Activated CD8-positive, alpha-beta T cell treated with anti-CD3 and anti-CD28 coated beads for 36 hours (primary cell): ENCODE measurements around the gene USP47. TPM values are rescaled to one million over a fixed set of nuclear protein-coding genes. Genes with fewer than 3 reads are reported as not detected.

Source experiments
- ATAC-seq: fragments of 200-7000 bp; cut with Tn5 transposase; one replicate; pipeline ENCODE4 v1.10.0; 2021; ENCODE audit warnings: mild to moderate bottlenecking, moderate library complexity
- CTCF ChIA-PET: fragments of 350-600 bp; sonication (Branson Sonifier 250); formaldehyde crosslinking; loops from one replicate; lab custom pipeline; 2021; ENCODE audit warnings: antibody characterized with exemption; lab: Charles Lee
- POLR2A ChIA-PET: fragments of 350-600 bp; sonication (Branson Sonifier 250); formaldehyde crosslinking; loops from one replicate; lab custom pipeline; 2021; ENCODE audit warnings: antibody characterized with exemption; lab: Charles Lee
- DNase-seq: peaks from one replicate; pipeline ENCODE4 v3.0.0-alpha.2; 2020
- H3K27ac Mint-ChIP-seq: one replicate; pipeline ENCODE4 v1.8.0; 2021; ENCODE audit warnings: mild to moderate bottlenecking, mixed read lengths
- H3K27me3 Mint-ChIP-seq: one replicate; pipeline ENCODE4 v1.8.0; 2021; ENCODE audit warnings: mixed read lengths
- H3K36me3 Mint-ChIP-seq: one replicate; pipeline ENCODE4 v1.8.0; 2021; ENCODE audit warnings: low read depth, mixed read lengths
- H3K4me1 Mint-ChIP-seq: one replicate; pipeline ENCODE4 v1.8.0; 2021; ENCODE audit warnings: low read depth, mixed read lengths
- H3K4me3 Mint-ChIP-seq: one replicate; pipeline ENCODE4 v1.8.0; 2021; ENCODE audit warnings: mild to moderate bottlenecking, moderate library complexity, mixed read lengths
- H3K9me3 Mint-ChIP-seq: one replicate; pipeline ENCODE4 v1.8.0; 2021; ENCODE audit warnings: mixed read lengths
- CTCF ChIP-seq: fragments of 200-600 bp; IDR thresholded peaks from one replicate; pipeline ENCODE4 v1.8.0; 2022; ENCODE audit warnings: antibody characterized with exemption, mild to moderate bottlenecking
- intact Hi-C: fragments of 100-400 bp; cut with micrococcal nuclease; formaldehyde crosslinking; loops from one replicate; pipeline ENCODE4 v1.10.0; 2022
- total RNA-seq, 2 experiments: library from RNA; stranded (reverse); gene quantifications; one replicate each; pipeline ENCODE4 v1.2.3, GENCODE V29; 2021

The USP47 gene
- total RNA-seq, 2 experiments from 2014 or later, result 37.8 to 39.7 TPM

GRCh38 chr11:11842421-11843008 is 743 bp downstream of the USP47 start:
- Mint-ChIP-seq H3K27me3 (peaks cover 6% of the 10 kb centered on the region), H3K9me3 (no peaks in the 10 kb centered on the region), H3K27ac (no peak overlapping the region), H3K4me3 (no peak overlapping the region), H3K4me1 (peaks cover 28% of the 10 kb centered on the region), H3K36me3 (no peaks in the 10 kb centered on the region)
- TF ChIP-seq CTCF, result no peak
- ChIA-PET POLR2A (interaction anchor here (0.6 to 3.5 kb wide), 8 partner anchors 9 to 1558 kb away, joined by 3 to 16 read pairs (median 4); no protein-coding TSS in a partner anchor), CTCF (interaction anchor here (0.7 to 3.8 kb wide), 8 partner anchors 12 to 1460 kb away, joined by 3 to 13 read pairs (median 4); no protein-coding TSS in a partner anchor)
- ATAC-seq, result peak; percentile 61
- intact Hi-C loops, result no loop called here
- DNase-seq, result peak; percentile 77

GRCh38 chr11:11843211-11843621 is 1.4 kb downstream of the USP47 start:
- H3K36me3 Mint-ChIP-seq, result no peaks in the 10 kb centered on the region
- peaks cover 31% of the 10 kb centered on the region for H3K4me1 Mint-ChIP-seq
- ChIA-PET POLR2A (interaction anchor here (1.2 to 3.5 kb wide), 5 partner anchors 8 to 17 kb away, joined by 3 to 16 read pairs (median 12); no protein-coding TSS in a partner anchor), CTCF (interaction anchor here (1.1 to 3.8 kb wide), 5 partner anchors 11 to 124 kb away, joined by 4 to 13 read pairs (median 6); no protein-coding TSS in a partner anchor)
- peaks cover 6% of the 10 kb centered on the region for H3K27me3 Mint-ChIP-seq
- intact Hi-C loops, result no loop called here
- H3K4me3 Mint-ChIP-seq, result no peak overlapping the region
- ATAC-seq (peak; percentile 20), DNase-seq (no peak)
- H3K27ac Mint-ChIP-seq, result no peak overlapping the region
- H3K9me3 Mint-ChIP-seq, result no peaks in the 10 kb centered on the region
- TF ChIP-seq CTCF, result no peak

DNA sequence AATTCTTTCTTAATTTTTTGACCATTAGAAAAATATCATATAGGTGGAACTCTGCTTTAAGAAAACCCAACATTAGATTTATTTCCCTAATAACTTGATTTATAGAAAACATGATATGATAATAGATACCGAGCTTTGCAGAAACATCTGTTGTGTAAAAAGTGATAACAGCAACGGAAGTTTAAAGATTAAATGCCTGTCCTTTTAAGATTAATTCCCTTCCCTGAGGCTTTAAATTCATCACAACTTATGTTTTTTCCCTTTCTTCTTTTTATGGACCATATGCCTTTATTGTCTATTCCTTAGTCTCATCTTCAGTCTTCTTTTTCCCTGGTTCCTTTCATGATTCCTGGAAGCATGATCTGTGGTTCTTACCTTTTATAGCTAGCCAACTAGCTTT is 1.9 kb downstream of the USP47 start:
- ChIA-PET POLR2A (interaction anchor here (0.7 to 3.5 kb wide), 6 partner anchors 8 to 1084 kb away, joined by 3 to 16 read pairs (median 8); no protein-coding TSS in a partner anchor), CTCF (interaction anchor here (1.1 to 3.8 kb wide), 5 partner anchors 11 to 124 kb away, joined by 4 to 13 read pairs (median 6); no protein-coding TSS in a partner anchor)
- Mint-ChIP-seq H3K36me3 (no peaks in the 10 kb centered on the region), H3K9me3 (no peaks in the 10 kb centered on the region), H3K27ac (no peak overlapping the region), H3K4me1 (peaks cover 35% of the 10 kb centered on the region), H3K27me3 (peaks cover 3% of the 10 kb centered on the region), H3K4me3 (no peak overlapping the region)
- no peak for TF ChIP-seq CTCF
- ATAC-seq (no peak), DNase-seq (no peak)
- intact Hi-C loops, result no loop called here

DNA sequence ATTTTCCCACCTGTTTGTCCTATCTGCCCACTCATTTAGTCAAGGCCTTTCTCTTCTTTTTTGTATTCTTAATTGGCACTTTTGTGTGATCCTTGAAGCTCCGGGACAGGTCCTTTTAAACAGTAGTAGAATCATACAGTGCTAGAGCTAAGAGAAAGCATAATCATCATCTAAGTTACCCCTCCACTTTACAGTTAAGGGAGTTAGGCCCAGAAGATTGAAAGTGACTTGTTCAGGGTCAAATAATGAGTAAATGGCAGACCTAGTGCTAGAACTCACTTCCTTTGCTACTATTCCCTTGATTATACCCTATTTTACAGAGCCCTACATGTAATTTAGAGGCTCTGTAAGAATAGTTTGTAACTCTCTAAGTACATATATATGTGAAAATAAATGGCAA is 2.5 kb downstream of the USP47 start:
- intact Hi-C loops, result no loop called here
- H3K27me3 Mint-ChIP-seq, result no peaks in the 10 kb centered on the region
- ATAC-seq (no peak), DNase-seq (no peak)
- POLR2A ChIA-PET, result interaction anchor here (0.7 to 2.8 kb wide), 4 partner anchors 9 to 1084 kb away, joined by 3 to 12 read pairs (median 4); no protein-coding TSS in a partner anchor
- peaks cover 41% of the 10 kb centered on the region for H3K4me1 Mint-ChIP-seq
- H3K27ac Mint-ChIP-seq, result no peak overlapping the region
- TF ChIP-seq CTCF, result no peak
- H3K36me3 Mint-ChIP-seq, result no peaks in the 10 kb centered on the region
- CTCF ChIA-PET, result interaction anchor here (1.3 to 3.8 kb wide), 3 partner anchors 10 to 46 kb away, joined by 6 to 13 read pairs (median 8); no protein-coding TSS in a partner anchor
- no peaks in the 10 kb centered on the region for H3K9me3 Mint-ChIP-seq
- H3K4me3 Mint-ChIP-seq, result no peak overlapping the region

- Mint-ChIP-seq H3K36me3 (no peaks in the 10 kb centered on the region), H3K27me3 (no peaks in the 10 kb centered on the region), H3K9me3 (no peaks in the 10 kb centered on the region), H3K4me1 (peaks cover 49% of the 10 kb centered on the region), H3K27ac (no peak overlapping the region), H3K4me3 (no peak overlapping the region)
- ChIA-PET POLR2A (interaction anchor here (0.7 to 2.8 kb wide), 4 partner anchors 9 to 348 kb away, joined by 3 to 12 read pairs (median 4); no protein-coding TSS in a partner anchor), CTCF (interaction anchor here (1.1 to 3.8 kb wide), 4 partner anchors 9 to 57 kb away, joined by 3 to 13 read pairs (median 6); no protein-coding TSS in a partner anchor)
- intact Hi-C loops, result loop anchor here (5.0 kb wide), 1 partner anchor 48 kb away; no protein-coding TSS in a partner anchor
- ATAC-seq (no peak), DNase-seq (peak; percentile 28)
- no peak for TF ChIP-seq CTCF
Observed at GRCh38 chr11:11845071-11845470, 3.3 kb downstream of the USP47 start.
